IMR-90 (cell line): ENCODE data around the gene ARHGEF17. TPM values are rescaled to one million over a fixed set of nuclear protein-coding genes. Genes with fewer than 3 reads are reported as not detected.

ENCODE experiments used
- ATAC-seq: fragments of 200-7000 bp; cut with Tn5 transposase; 2 replicates; pipeline ENCODE4 v1.9.1; 2020; ENCODE audit warnings: low read depth, mild to moderate bottlenecking, moderate library complexity
- BruUV-seq: library from RNA; stranded (reverse); fragments of 400-500 nt; replicated peaks from 2 replicates; lab custom pipeline; 2021; lab: Mats Ljungman, UMichigan
- CTCF ChIA-PET: fragments of 300-600 bp; formaldehyde crosslinking; extraction: SDS; loops from one replicate; lab custom pipeline; 2021; ENCODE audit warnings: antibody characterized with exemption; lab: Yijun Ruan, JAX
- POLR2A ChIA-PET: fragments of 300-600 bp; sonication (Branson Sonifier 250); formaldehyde crosslinking; loops from one replicate; lab custom pipeline; 2022; ENCODE audit warnings: antibody characterized with exemption; ENCODE audit not compliant: unreplicated experiment; lab: Charles Lee
- DNase-seq: peaks from one replicate; pipeline ENCODE4 v3.0.0; 2013
- H2AFZ ChIP-seq: replicated peaks from 2 replicates; pipeline ENCODE3; 2013; ENCODE audit warnings: low read length, mild to moderate bottlenecking; ENCODE audit not compliant: poor library complexity
- H2AK5ac ChIP-seq: 2 replicates; pipeline ENCODE4 v1.6.1; 2013; ENCODE audit warnings: low read depth, low read length, inconsistent platforms
- H2AK9ac ChIP-seq: replicated peaks from 2 replicates; pipeline ENCODE3; 2013; ENCODE audit warnings: mild to moderate bottlenecking, low read depth, low read length, moderate library complexity; ENCODE audit not compliant: poor library complexity
- H2BK120ac ChIP-seq: 2 replicates; pipeline ENCODE4 v1.6.1; 2013; ENCODE audit warnings: low read depth, low read length, inconsistent platforms
- H2BK15ac ChIP-seq: 3 replicates; pipeline ENCODE4 v1.6.1; 2013; ENCODE audit warnings: low read depth, low read length, inconsistent platforms
- H2BK20ac ChIP-seq: 2 replicates; pipeline ENCODE4 v1.6.1; 2013; ENCODE audit warnings: low read depth, mild to moderate bottlenecking, inconsistent platforms, low read length, moderate library complexity
- H2BK5ac ChIP-seq: 2 replicates; pipeline ENCODE4 v1.6.1; 2013; ENCODE audit warnings: mild to moderate bottlenecking, low read depth, low read length, inconsistent platforms; ENCODE audit not compliant: poor library complexity, severe bottlenecking
- H3K14ac ChIP-seq: replicated peaks from 2 replicates; pipeline ENCODE4 v1.6.1; 2013; ENCODE audit warnings: low read depth, low read length, inconsistent platforms
- H3K18ac ChIP-seq: 2 replicates; pipeline ENCODE4 v1.6.1; 2013; ENCODE audit warnings: low read depth, low read length, control low read depth
- H3K23ac ChIP-seq: 2 replicates; pipeline ENCODE4 v1.6.1; 2013; ENCODE audit warnings: low read depth, low read length, inconsistent platforms
- H3K27ac ChIP-seq: 2 replicates; pipeline ENCODE4 v1.5.1; 2013; ENCODE audit warnings: mild to moderate bottlenecking, control low read depth, low read length; ENCODE audit not compliant: insufficient read depth
- H3K27me3 ChIP-seq: 2 replicates; pipeline ENCODE4 v1.6.1; 2013; ENCODE audit warnings: low read length; ENCODE audit not compliant: control insufficient read depth, insufficient read depth
- H3K36me3 ChIP-seq: 2 replicates; pipeline ENCODE4 v1.6.1; 2013; ENCODE audit warnings: low read length, mixed read lengths; ENCODE audit not compliant: control insufficient read depth, insufficient read depth
- H3K4ac ChIP-seq: 2 replicates; pipeline ENCODE4 v1.6.1; 2013; ENCODE audit warnings: low read depth, low read length, inconsistent platforms
- H3K4me1 ChIP-seq: 2 replicates; pipeline ENCODE4 v1.6.1; 2013; ENCODE audit warnings: low read length, mixed read lengths; ENCODE audit not compliant: control insufficient read depth, insufficient read depth
- H3K4me2 ChIP-seq: 2 replicates; pipeline ENCODE4 v1.6.1; 2013; ENCODE audit warnings: low read depth, mild to moderate bottlenecking, control low read depth, low read length, moderate library complexity
- H3K4me3 ChIP-seq: 2 replicates; pipeline ENCODE4 v1.5.1; 2013; ENCODE audit warnings: low read depth, mild to moderate bottlenecking, control low read depth, low read length, moderate library complexity; ENCODE audit not compliant: insufficient read depth
- H3K56ac ChIP-seq: 2 replicates; pipeline ENCODE4 v1.6.1; 2013; ENCODE audit warnings: low read length, inconsistent platforms; ENCODE audit not compliant: insufficient read depth; ENCODE audit errors: extremely low read depth
- H3K79me1 ChIP-seq, 2 experiments: 2 replicates each; pipeline ENCODE4 v1.6.1; 2013; ENCODE audit warnings: low read length in 2 of 2, inconsistent platforms in 1 of 2, low read depth in 1 of 2
- H3K9ac ChIP-seq: 2 replicates; pipeline ENCODE4 v1.6.1; 2013; ENCODE audit warnings: low read depth, low read length, control low read depth
- H3K9me1 ChIP-seq: 2 replicates; pipeline ENCODE4 v1.6.1; 2013; ENCODE audit warnings: low read length, inconsistent platforms; ENCODE audit not compliant: insufficient read depth
- H3K9me3 ChIP-seq: 2 replicates; pipeline ENCODE4 v1.6.1; 2013; ENCODE audit warnings: low read length; ENCODE audit not compliant: control insufficient read depth, insufficient read depth
- H4K20me1 ChIP-seq: 2 replicates; pipeline ENCODE4 v1.6.1; 2013; ENCODE audit warnings: low read length, inconsistent platforms; ENCODE audit not compliant: insufficient read depth
- H4K5ac ChIP-seq: 2 replicates; pipeline ENCODE4 v1.6.1; 2013; ENCODE audit warnings: mild to moderate bottlenecking, low read depth, low read length, control low read depth
- H4K8ac ChIP-seq, 2 experiments: 2 replicates each; pipeline ENCODE4 v1.6.1; 2013; ENCODE audit warnings: low read depth in 2 of 2, low read length in 2 of 2, control low read depth in 1 of 2, inconsistent platforms in 1 of 2
- H4K91ac ChIP-seq: 2 replicates; pipeline ENCODE4 v1.6.1; 2013; ENCODE audit warnings: low read depth, low read length, inconsistent platforms; ENCODE audit not compliant: insufficient read depth
- BHLHE40 ChIP-seq: fragments of 150-350 bp; IDR thresholded peaks from 2 replicates; pipeline ENCODE4 v1.6.1; 2016; ENCODE audit warnings: mild to moderate bottlenecking, low read depth, low read length
- CEBPB ChIP-seq: IDR thresholded peaks from 2 replicates; pipeline ENCODE4 v1.6.1; 2012; ENCODE audit warnings: low read depth, low read length, improper control_type of control experiment
- CTCF ChIP-seq: conservative IDR thresholded peaks from 2 replicates; pipeline ENCODE4 v1.5.1; 2012; ENCODE audit warnings: mild to moderate bottlenecking, low read depth, low read length, improper control_type of control experiment
- ELK1 ChIP-seq: fragments of 150-350 bp; IDR thresholded peaks from 2 replicates; pipeline ENCODE4 v1.6.1; 2016; ENCODE audit warnings: low read depth, mild to moderate bottlenecking, low read length, moderate library complexity, borderline replicate concordance
- MAFK ChIP-seq: IDR thresholded peaks from 2 replicates; pipeline ENCODE4 v1.6.1; 2012; ENCODE audit warnings: low read depth, low read length, improper control_type of control experiment
- MAZ ChIP-seq: IDR thresholded peaks from 2 replicates; pipeline ENCODE4 v1.6.1; 2012; ENCODE audit warnings: low read depth, mild to moderate bottlenecking, low read length, improper control_type of control experiment, moderate library complexity, borderline replicate concordance
- MXI1 ChIP-seq: IDR thresholded peaks from 2 replicates; pipeline ENCODE4 v1.6.1; 2012; ENCODE audit warnings: low read depth, mild to moderate bottlenecking, low read length, moderate library complexity, borderline replicate concordance
- POLR2A ChIP-seq: IDR thresholded peaks from 2 replicates; pipeline ENCODE4 v1.6.1; 2012; ENCODE audit warnings: mild to moderate bottlenecking, low read depth, low read length
- RAD21 ChIP-seq: IDR thresholded peaks from 2 replicates; pipeline ENCODE4 v1.6.1; 2012; ENCODE audit warnings: low read length, improper control_type of control experiment
- RCOR1 ChIP-seq: IDR thresholded peaks from 2 replicates; pipeline ENCODE4 v1.6.1; 2012; ENCODE audit warnings: mild to moderate bottlenecking, low read length, improper control_type of control experiment; ENCODE audit not compliant: insufficient replicate concordance
- RFX5 ChIP-seq: IDR thresholded peaks from 2 replicates; pipeline ENCODE4 v1.8.0; 2012; ENCODE audit warnings: low read depth, mild to moderate bottlenecking, low read length, moderate library complexity
- SMC3 ChIP-seq: fragments of 150-350 bp; IDR thresholded peaks from 2 replicates; pipeline ENCODE4 v1.6.1; 2016; ENCODE audit warnings: low read depth, mild to moderate bottlenecking, antibody characterized with exemption, low read length, moderate library complexity
- USF2 ChIP-seq: fragments of 150-350 bp; IDR thresholded peaks from 2 replicates; pipeline ENCODE4 v1.6.1; 2017; ENCODE audit warnings: mild to moderate bottlenecking, antibody characterized with exemption, low read length, low read depth
- WGBS, 2 experiments: methylation state at CpG; one replicate each; pipeline versions ENCODE4 v1.1.5 to v1.1.7; 2013; ENCODE audit warnings: missing lambda C conversion rate in 2 of 2; ENCODE audit not compliant: insufficient read length in 1 of 2; ENCODE audit errors: extremely low coverage in 2 of 2; 5-methylcytosine and 5-hydroxymethylcytosine counted together
- dilution Hi-C: fragments of 300-500 bp; cut with HindIII; formaldehyde crosslinking; loops from one replicate; pipeline ENCODE4 v1.14.3; 2018; ENCODE audit warnings: low sequenced_read_pairs; ENCODE audit not compliant: unreplicated experiment
- in situ Hi-C: fragments of 300-500 bp; cut with MboI; formaldehyde crosslinking; loops from 3 replicates; pipeline ENCODE4 v1.14.3; 2019; ENCODE audit warnings: low sequenced_read_pairs, inconsistent platforms, mixed read lengths
- intact Hi-C: fragments of 100-400 bp; cut with micrococcal nuclease; formaldehyde crosslinking; loops from 2 replicates; pipeline ENCODE4 v1.10.0; 2022
- polyA plus RNA-seq, 3 experiments: library from polyadenylated mRNA; depleted of rRNA; stranded (reverse); fragments of >200 nt; gene quantifications; 2 replicates each; pipeline ENCODE4 v1.2.3, GENCODE V29; 2012; ENCODE audit warnings: low replicate concordance in 1 of 3
- total RNA-seq: library from RNA; depleted of rRNA; stranded (reverse); fragments of >200 nt; gene quantifications from 2 replicates; pipeline ENCODE4 v1.2.3, GENCODE V29; 2012

The ARHGEF17 gene
- total and polyA plus RNA-seq, 2 of the 4 experiments (the other 2 are of a cell fraction) = 21.7 to 97.7 TPM

- DNase-seq (no peak), ATAC-seq (no peak)
- Histone ChIP-seq H2BK5ac (no peak overlapping the region), H2BK20ac (no peak overlapping the region), H3K18ac (no peak overlapping the region), H3K56ac (no peak overlapping the region), H4K91ac (no peak overlapping the region), H2AFZ (no peak overlapping the region), H2BK15ac (no peak overlapping the region), H3K4ac (no peak overlapping the region), H3K9ac (no peak overlapping the region), H3K23ac (no peak overlapping the region), H3K27ac (no peak overlapping the region), H3K4me1 (peaks cover 18% of the 10 kb centered on the region; the same call in 1 of the 2 replicates), H3K14ac (no peak overlapping the region), H3K27me3 (no peaks in the 10 kb centered on the region), H3K4me2 (no peak overlapping the region), H4K8ac (no peak overlapping the region), H2BK120ac (no peak overlapping the region), H3K79me1 (peaks cover 25 to 70% of the 10 kb centered on the region in 2 experiments), H2AK9ac (no peak overlapping the region), H4K20me1 (peaks cover 56% of the 10 kb centered on the region; the same call in 1 of the 2 replicates), H3K9me3 (no peaks in the 10 kb centered on the region), H4K5ac (no peak overlapping the region), H2AK5ac (0 out of 2 replicates have a peak overlapping the region, but pooled peaks have one; percentile 30), H3K36me3 (no peaks in the 10 kb centered on the region), H3K9me1 (peaks cover 11% of the 10 kb centered on the region; the same call in 1 of the 2 replicates), H3K4me3 (no peak overlapping the region)
- dilution Hi-C loops = no loop called here
- intact Hi-C loops = no loop called here
- WGBS, 2 experiments = 90% methylated on average over 2 of the region's 7 CpGs; no CpG with 5 or more reads in 1 of the 2 experiments
- no peak for TF ChIP-seq RFX5
- TF ChIP-seq CEBPB = no peak
- TF ChIP-seq MAZ = no peak
- TF ChIP-seq MAFK = no peak
- no peak for TF ChIP-seq MXI1
- TF ChIP-seq ELK1 = no peak
- no peak for TF ChIP-seq SMC3
- TF ChIP-seq POLR2A = no peak
- no peak for TF ChIP-seq RAD21
- TF ChIP-seq RCOR1 = no peak
- TF ChIP-seq BHLHE40 = no peak
- no peak for TF ChIP-seq CTCF
- no peak for TF ChIP-seq USF2
- ChIA-PET POLR2A (no interaction called here), CTCF (no interaction called here)
- BruUV-seq = no TSS peak
- in situ Hi-C loops = no loop called here
Measured at GRCh38 chr11:73380331-73380730, 72.3 kb downstream of the ARHGEF17 start.
